GM23338 (cell line): ENCODE measurements around the gene RPL7L1. TPM values are rescaled to one million over a fixed set of nuclear protein-coding genes. Genes with fewer than 3 reads are reported as not detected.

Experiments used
- ATAC-seq: fragments of 200-7000 bp; cut with Tn5 transposase; 3 replicates; pipeline ENCODE4 v1.9.1; 2020
- DNase-seq: peaks from one replicate; pipeline ENCODE4 v3.0.0-alpha.2; 2015; ENCODE audit warnings: low spot score
- H2AFZ ChIP-seq: fragments of 200-600 bp; sonication (generic); 2 replicates; pipeline ENCODE4 v1.8.0; 2016; ENCODE audit warnings: antibody characterized with exemption, mild to moderate bottlenecking, moderate library complexity
- H3F3A ChIP-seq: fragments of 200-600 bp; sonication (generic); replicated peaks from 2 replicates; pipeline ENCODE4 v1.8.0; 2017; ENCODE audit warnings: antibody characterized with exemption, mixed run types, low read depth
- H3K27ac ChIP-seq: fragments of 200-600 bp; sonication (generic); 2 replicates; pipeline ENCODE4 v1.6.1; 2016; ENCODE audit warnings: low read depth
- H3K27me3 ChIP-seq: fragments of 200-600 bp; sonication (generic); 2 replicates; pipeline ENCODE4 v1.8.0; 2016; ENCODE audit warnings: mild to moderate bottlenecking, mixed run types, moderate library complexity; ENCODE audit not compliant: insufficient read depth
- H3K36me3 ChIP-seq: fragments of 200-600 bp; sonication (generic); 2 replicates; pipeline ENCODE4 v1.8.0; 2016; ENCODE audit warnings: mild to moderate bottlenecking; ENCODE audit not compliant: insufficient read depth
- H3K4me1 ChIP-seq: fragments of 200-600 bp; sonication (generic); 2 replicates; pipeline ENCODE4 v1.8.0; 2016; ENCODE audit warnings: mild to moderate bottlenecking, moderate library complexity; ENCODE audit not compliant: insufficient read depth
- H3K4me2 ChIP-seq: fragments of 200-600 bp; sonication (generic); 2 replicates; pipeline ENCODE4 v1.7.1; 2017; ENCODE audit warnings: mixed run types
- H3K4me3 ChIP-seq: fragments of 200-600 bp; sonication (generic); 2 replicates; pipeline ENCODE4 v1.6.1; 2016; ENCODE audit warnings: mixed run types
- H3K79me2 ChIP-seq: fragments of 200-600 bp; sonication (generic); replicated peaks from 2 replicates; pipeline ENCODE4 v1.8.0; 2017; ENCODE audit warnings: mild to moderate bottlenecking; ENCODE audit not compliant: insufficient read depth
- H3K9me2 ChIP-seq: fragments of 200-600 bp; sonication (generic); 2 replicates; pipeline ENCODE4 v1.8.0; 2017; ENCODE audit not compliant: insufficient read depth
- H4K20me1 ChIP-seq: fragments of 200-600 bp; sonication (generic); replicated peaks from 2 replicates; pipeline ENCODE4 v1.8.0; 2017; ENCODE audit warnings: mild to moderate bottlenecking; ENCODE audit not compliant: insufficient read depth
- H3K27ac Mint-ChIP-seq: 2 replicates; pipeline ENCODE4 v1.8.0; 2020; ENCODE audit warnings: inconsistent platforms, mild to moderate bottlenecking, moderate library complexity, mixed read lengths
- H3K27me3 Mint-ChIP-seq: 3 replicates; pipeline ENCODE4 v1.8.0; 2022; ENCODE audit warnings: low read depth, mild to moderate bottlenecking, moderate library complexity, mixed read lengths, inconsistent platforms; ENCODE audit not compliant: insufficient read depth, poor library complexity
- H3K36me3 Mint-ChIP-seq: 3 replicates; pipeline ENCODE4 v1.8.0; 2021; ENCODE audit warnings: low read depth, mild to moderate bottlenecking, inconsistent platforms, moderate library complexity, mixed read lengths
- H3K4me1 Mint-ChIP-seq: 3 replicates; pipeline ENCODE4 v1.8.0; 2020; ENCODE audit warnings: mild to moderate bottlenecking, inconsistent platforms, mixed read lengths
- H3K4me3 Mint-ChIP-seq: 3 replicates; pipeline ENCODE4 v1.8.0; 2021; ENCODE audit warnings: moderate library complexity, mild to moderate bottlenecking, inconsistent platforms, mixed read lengths
- H3K9me3 Mint-ChIP-seq: 3 replicates; pipeline ENCODE4 v1.8.0; 2020; ENCODE audit warnings: moderate library complexity, mild to moderate bottlenecking, inconsistent platforms, mixed read lengths
- CREB1 ChIP-seq: fragments of 250-450 bp; sonication (Bioruptor Pico); IDR thresholded peaks from 2 replicates; pipeline ENCODE4 v1.5.0; 2020; ENCODE audit warnings: low read depth, mild to moderate bottlenecking, moderate library complexity
- EZH2 ChIP-seq: fragments of 200-600 bp; sonication (generic); IDR thresholded peaks from one replicate; pipeline ENCODE4 v1.8.0; 2017; ENCODE audit warnings: antibody characterized with exemption, mild to moderate bottlenecking, low read depth; ENCODE audit not compliant: unreplicated experiment
- EZH2phosphoT487 ChIP-seq: fragments of 200-600 bp; sonication (generic); IDR thresholded peaks from one replicate; pipeline ENCODE4 v1.8.1; 2018; ENCODE audit warnings: antibody characterized with exemption; ENCODE audit not compliant: unreplicated experiment
- JUNB ChIP-seq: IDR thresholded peaks from one replicate; pipeline ENCODE4 v1.6.1; 2016; ENCODE audit warnings: antibody characterized with exemption; ENCODE audit not compliant: unreplicated experiment
- NANOG ChIP-seq: IDR thresholded peaks from 2 replicates; pipeline ENCODE4 v1.6.1; 2016; ENCODE audit warnings: antibody characterized with exemption, borderline replicate concordance
- ZNF114 ChIP-seq: fragments of 250-450 bp; sonication (Bioruptor Pico); IDR thresholded peaks from 2 replicates; pipeline ENCODE4 v1.5.0; 2020; ENCODE audit warnings: mild to moderate bottlenecking, moderate library complexity
- ZNF331 ChIP-seq: fragments of 250-450 bp; sonication (Bioruptor Pico); IDR thresholded peaks from 2 replicates; pipeline ENCODE4 v1.5.0; 2020; ENCODE audit warnings: low read depth, mild to moderate bottlenecking, moderate library complexity
- polyA plus RNA-seq: library from polyadenylated mRNA; unstranded; fragments of >200 nt; fragmentation: Nextera tagmentation; extraction: Ambion mirVana; gene quantifications from 2 replicates; pipeline ENCODE4 v1.2.1, GENCODE V29; 2016
- total RNA-seq: library from RNA; depleted of rRNA; stranded (reverse); fragments of >200 nt; shearing (Covaris generic); gene quantifications from 2 replicates; pipeline ENCODE4 v1.2.3, GENCODE V29; 2014
- TF ChIP-seq, protein P1 (sequence below): fragments of 250-450 bp; sonication (Bioruptor Pico); IDR thresholded peaks from 2 replicates; pipeline ENCODE4 v1.5.0; 2020; ENCODE audit warnings: mild to moderate bottlenecking, moderate library complexity
- TF ChIP-seq, protein P2 (sequence below), 2 experiments: fragments of 200-600 bp in 1 of 2; sonication (generic) in 1 of 2; conservative IDR thresholded peaks; 2 replicates each; pipeline versions ENCODE4 v1.5.1 to v1.6.1; 2016 to 2017; ENCODE audit warnings: antibody characterized with exemption in 2 of 2, low read depth in 2 of 2, mild to moderate bottlenecking in 2 of 2, moderate library complexity in 1 of 2
- TF ChIP-seq, protein P3 (sequence below): IDR thresholded peaks from one replicate; pipeline ENCODE4 v1.6.1; 2018; ENCODE audit warnings: antibody characterized with exemption; ENCODE audit not compliant: unreplicated experiment

The RPL7L1 gene
- total and polyA plus RNA-seq, 2 experiments from 2014 or later = 86.9 to 124 TPM

DNA sequence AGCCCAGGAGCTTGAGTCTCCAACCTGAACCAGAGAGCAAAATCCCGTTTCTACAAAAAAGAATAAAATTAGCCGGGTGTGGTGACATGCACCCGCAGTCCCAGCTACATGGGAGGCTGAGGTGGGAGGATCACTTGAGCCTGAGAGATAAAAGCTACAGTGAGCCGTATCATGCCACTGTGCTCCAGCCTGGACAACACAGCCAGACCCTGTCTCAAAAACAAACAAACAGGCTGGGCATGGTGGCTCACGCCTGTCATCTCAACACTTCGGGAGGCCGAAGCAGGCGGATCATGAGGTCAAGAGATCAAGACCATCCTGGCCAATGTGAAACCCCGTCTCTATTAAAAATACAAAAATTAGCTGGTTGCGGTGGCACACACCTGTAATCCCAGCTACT is 25.1 kb downstream of the RPL7L1 start:
- no peak overlapping the region for H3K4me3 ChIP-seq
- Mint-ChIP-seq H3K36me3 (no peaks in the 10 kb centered on the region), H3K9me3 (no peaks in the 10 kb centered on the region), H3K27ac (no peak overlapping the region), H3K4me3 (no peak overlapping the region), H3K4me1 (peaks cover 22% of the 10 kb centered on the region), H3K27me3 (peaks cover 6% of the 10 kb centered on the region)
- H3K4me2 ChIP-seq = no peak overlapping the region
- H3K36me3 ChIP-seq = no peaks in the 10 kb centered on the region
- H3K9me2 ChIP-seq = no peaks in the 10 kb centered on the region
- H3F3A ChIP-seq = 0 out of 2 replicates have a peak, but pooled peaks cover 3% of the 10 kb centered on the region
- H3K4me1 ChIP-seq = peaks cover 11% of the 10 kb centered on the region
- DNase-seq = no peak
- no peak overlapping the region for H3K27ac ChIP-seq
- no peaks in the 10 kb centered on the region for H4K20me1 ChIP-seq
- no peaks in the 10 kb centered on the region for H3K27me3 ChIP-seq
- no peak overlapping the region for H2AFZ ChIP-seq
- no peak for TF ChIP-seq EZH2
- no peak for TF ChIP-seq EZH2phosphoT487
- TF ChIP-seq, protein P1, sequence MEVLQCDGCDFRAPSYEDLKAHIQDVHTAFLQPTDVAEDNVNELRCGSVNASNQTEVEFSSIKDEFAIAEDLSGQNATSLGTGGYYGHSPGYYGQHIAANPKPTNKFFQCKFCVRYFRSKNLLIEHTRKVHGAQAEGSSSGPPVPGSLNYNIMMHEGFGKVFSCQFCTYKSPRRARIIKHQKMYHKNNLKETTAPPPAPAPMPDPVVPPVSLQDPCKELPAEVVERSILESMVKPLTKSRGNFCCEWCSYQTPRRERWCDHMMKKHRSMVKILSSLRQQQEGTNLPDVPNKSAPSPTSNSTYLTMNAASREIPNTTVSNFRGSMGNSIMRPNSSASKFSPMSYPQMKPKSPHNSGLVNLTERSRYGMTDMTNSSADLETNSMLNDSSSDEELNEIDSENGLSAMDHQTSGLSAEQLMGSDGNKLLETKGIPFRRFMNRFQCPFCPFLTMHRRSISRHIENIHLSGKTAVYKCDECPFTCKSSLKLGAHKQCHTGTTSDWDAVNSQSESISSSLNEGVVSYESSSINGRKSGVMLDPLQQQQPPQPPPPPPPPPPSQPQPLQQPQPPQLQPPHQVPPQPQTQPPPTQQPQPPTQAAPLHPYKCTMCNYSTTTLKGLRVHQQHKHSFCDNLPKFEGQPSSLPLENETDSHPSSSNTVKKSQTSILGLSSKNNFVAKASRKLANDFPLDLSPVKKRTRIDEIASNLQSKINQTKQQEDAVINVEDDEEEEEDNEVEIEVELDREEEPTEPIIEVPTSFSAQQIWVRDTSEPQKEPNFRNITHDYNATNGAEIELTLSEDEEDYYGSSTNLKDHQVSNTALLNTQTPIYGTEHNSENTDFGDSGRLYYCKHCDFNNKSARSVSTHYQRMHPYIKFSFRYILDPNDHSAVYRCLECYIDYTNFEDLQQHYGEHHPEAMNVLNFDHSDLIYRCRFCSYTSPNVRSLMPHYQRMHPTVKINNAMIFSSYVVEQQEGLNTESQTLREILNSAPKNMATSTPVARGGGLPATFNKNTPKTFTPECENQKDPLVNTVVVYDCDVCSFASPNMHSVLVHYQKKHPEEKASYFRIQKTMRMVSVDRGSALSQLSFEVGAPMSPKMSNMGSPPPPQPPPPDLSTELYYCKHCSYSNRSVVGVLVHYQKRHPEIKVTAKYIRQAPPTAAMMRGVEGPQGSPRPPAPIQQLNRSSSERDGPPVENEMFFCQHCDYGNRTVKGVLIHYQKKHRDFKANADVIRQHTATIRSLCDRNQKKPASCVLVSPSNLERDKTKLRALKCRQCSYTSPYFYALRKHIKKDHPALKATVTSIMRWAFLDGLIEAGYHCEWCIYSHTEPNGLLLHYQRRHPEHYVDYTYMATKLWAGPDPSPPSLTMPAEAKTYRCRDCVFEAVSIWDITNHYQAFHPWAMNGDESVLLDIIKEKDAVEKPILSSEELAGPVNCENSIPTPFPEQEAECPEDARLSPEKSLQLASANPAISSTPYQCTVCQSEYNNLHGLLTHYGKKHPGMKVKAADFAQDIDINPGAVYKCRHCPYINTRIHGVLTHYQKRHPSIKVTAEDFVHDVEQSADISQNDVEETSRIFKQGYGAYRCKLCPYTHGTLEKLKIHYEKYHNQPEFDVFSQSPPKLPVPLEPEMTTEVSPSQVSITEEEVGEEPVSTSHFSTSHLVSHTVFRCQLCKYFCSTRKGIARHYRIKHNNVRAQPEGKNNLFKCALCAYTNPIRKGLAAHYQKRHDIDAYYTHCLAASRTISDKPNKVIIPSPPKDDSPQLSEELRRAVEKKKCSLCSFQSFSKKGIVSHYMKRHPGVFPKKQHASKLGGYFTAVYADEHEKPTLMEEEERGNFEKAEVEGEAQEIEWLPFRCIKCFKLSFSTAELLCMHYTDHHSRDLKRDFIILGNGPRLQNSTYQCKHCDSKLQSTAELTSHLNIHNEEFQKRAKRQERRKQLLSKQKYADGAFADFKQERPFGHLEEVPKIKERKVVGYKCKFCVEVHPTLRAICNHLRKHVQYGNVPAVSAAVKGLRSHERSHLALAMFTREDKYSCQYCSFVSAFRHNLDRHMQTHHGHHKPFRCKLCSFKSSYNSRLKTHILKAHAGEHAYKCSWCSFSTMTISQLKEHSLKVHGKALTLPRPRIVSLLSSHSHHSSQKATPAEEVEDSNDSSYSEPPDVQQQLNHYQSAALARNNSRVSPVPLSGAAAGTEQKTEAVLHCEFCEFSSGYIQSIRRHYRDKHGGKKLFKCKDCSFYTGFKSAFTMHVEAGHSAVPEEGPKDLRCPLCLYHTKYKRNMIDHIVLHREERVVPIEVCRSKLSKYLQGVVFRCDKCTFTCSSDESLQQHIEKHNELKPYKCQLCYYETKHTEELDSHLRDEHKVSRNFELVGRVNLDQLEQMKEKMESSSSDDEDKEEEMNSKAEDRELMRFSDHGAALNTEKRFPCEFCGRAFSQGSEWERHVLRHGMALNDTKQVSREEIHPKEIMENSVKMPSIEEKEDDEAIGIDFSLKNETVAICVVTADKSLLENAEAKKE (CRISPR knock-in tag) = no peak
- TF ChIP-seq ZNF114 (CRISPR knock-in tag) = no peak
- TF ChIP-seq, protein P2, sequence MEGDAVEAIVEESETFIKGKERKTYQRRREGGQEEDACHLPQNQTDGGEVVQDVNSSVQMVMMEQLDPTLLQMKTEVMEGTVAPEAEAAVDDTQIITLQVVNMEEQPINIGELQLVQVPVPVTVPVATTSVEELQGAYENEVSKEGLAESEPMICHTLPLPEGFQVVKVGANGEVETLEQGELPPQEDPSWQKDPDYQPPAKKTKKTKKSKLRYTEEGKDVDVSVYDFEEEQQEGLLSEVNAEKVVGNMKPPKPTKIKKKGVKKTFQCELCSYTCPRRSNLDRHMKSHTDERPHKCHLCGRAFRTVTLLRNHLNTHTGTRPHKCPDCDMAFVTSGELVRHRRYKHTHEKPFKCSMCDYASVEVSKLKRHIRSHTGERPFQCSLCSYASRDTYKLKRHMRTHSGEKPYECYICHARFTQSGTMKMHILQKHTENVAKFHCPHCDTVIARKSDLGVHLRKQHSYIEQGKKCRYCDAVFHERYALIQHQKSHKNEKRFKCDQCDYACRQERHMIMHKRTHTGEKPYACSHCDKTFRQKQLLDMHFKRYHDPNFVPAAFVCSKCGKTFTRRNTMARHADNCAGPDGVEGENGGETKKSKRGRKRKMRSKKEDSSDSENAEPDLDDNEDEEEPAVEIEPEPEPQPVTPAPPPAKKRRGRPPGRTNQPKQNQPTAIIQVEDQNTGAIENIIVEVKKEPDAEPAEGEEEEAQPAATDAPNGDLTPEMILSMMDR (conservative IDR thresholded peaks at IDR 0.05; ENCODE audit: low read depth in 2 of 2) = no peak
- TF ChIP-seq NANOG = no peak
- TF ChIP-seq CREB1 (CRISPR knock-in tag) = no peak
- no peak for TF ChIP-seq ZNF331
- TF ChIP-seq JUNB = no peak
- TF ChIP-seq, protein P3, sequence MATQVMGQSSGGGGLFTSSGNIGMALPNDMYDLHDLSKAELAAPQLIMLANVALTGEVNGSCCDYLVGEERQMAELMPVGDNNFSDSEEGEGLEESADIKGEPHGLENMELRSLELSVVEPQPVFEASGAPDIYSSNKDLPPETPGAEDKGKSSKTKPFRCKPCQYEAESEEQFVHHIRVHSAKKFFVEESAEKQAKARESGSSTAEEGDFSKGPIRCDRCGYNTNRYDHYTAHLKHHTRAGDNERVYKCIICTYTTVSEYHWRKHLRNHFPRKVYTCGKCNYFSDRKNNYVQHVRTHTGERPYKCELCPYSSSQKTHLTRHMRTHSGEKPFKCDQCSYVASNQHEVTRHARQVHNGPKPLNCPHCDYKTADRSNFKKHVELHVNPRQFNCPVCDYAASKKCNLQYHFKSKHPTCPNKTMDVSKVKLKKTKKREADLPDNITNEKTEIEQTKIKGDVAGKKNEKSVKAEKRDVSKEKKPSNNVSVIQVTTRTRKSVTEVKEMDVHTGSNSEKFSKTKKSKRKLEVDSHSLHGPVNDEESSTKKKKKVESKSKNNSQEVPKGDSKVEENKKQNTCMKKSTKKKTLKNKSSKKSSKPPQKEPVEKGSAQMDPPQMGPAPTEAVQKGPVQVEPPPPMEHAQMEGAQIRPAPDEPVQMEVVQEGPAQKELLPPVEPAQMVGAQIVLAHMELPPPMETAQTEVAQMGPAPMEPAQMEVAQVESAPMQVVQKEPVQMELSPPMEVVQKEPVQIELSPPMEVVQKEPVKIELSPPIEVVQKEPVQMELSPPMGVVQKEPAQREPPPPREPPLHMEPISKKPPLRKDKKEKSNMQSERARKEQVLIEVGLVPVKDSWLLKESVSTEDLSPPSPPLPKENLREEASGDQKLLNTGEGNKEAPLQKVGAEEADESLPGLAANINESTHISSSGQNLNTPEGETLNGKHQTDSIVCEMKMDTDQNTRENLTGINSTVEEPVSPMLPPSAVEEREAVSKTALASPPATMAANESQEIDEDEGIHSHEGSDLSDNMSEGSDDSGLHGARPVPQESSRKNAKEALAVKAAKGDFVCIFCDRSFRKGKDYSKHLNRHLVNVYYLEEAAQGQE = no peak
- ATAC-seq = no peak
- H3K79me2 ChIP-seq = no peaks in the 10 kb centered on the region
